ENCODE measurements around the gene CWC22.

GRCh38 chr2:179948058-179948457, 59.0 kb downstream of the CWC22 start:
- no peak for TF ChIP-seq ZNF274 (IDR thresholded peaks at IDR 0.05; ENCODE audit: low read depth, low read length)
- TF ChIP-seq YY1 (IDR thresholded peaks at IDR 0.05; ENCODE audit: insufficient read depth, insufficient read length), result no peak
- no peak for TF ChIP-seq SUZ12 (IDR thresholded peaks at IDR 0.05; ENCODE audit: extremely low read depth, insufficient read depth, insufficient read length)
